ENCODE measurements around the gene LRCH1. TPM values are rescaled to one million over a fixed set of nuclear protein-coding genes. Genes with fewer than 3 reads are reported as not detected.

The LRCH1 gene
- total RNA-seq, 4 donors from 2014 or later, result 5.0 to 20.4 (median 7.4) TPM

- Histone ChIP-seq H3K9me3 (no peaks in the 10 kb centered on the region), H3K27ac (peak overlapping the region in 1 of 4 donors; percentile 6), H3K36me3 (no peaks in the 10 kb centered on the region), H3K27me3 (no peaks in the 10 kb centered on the region), H3K4me1 (peaks cover 4 to 56% (median 23%) of the 10 kb centered on the region in 3 donors), H3K4me3 (no peak overlapping the region)
- intact Hi-C loops (cut with DNase I), result no loop called here
- WGBS, 2 donors, result 83 to 88% methylated on average over 4 of the region's 4 CpGs
- no peak for DNase-seq
- TF ChIP-seq, protein P1, sequence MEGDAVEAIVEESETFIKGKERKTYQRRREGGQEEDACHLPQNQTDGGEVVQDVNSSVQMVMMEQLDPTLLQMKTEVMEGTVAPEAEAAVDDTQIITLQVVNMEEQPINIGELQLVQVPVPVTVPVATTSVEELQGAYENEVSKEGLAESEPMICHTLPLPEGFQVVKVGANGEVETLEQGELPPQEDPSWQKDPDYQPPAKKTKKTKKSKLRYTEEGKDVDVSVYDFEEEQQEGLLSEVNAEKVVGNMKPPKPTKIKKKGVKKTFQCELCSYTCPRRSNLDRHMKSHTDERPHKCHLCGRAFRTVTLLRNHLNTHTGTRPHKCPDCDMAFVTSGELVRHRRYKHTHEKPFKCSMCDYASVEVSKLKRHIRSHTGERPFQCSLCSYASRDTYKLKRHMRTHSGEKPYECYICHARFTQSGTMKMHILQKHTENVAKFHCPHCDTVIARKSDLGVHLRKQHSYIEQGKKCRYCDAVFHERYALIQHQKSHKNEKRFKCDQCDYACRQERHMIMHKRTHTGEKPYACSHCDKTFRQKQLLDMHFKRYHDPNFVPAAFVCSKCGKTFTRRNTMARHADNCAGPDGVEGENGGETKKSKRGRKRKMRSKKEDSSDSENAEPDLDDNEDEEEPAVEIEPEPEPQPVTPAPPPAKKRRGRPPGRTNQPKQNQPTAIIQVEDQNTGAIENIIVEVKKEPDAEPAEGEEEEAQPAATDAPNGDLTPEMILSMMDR (IDR thresholded peaks at IDR 0.05), result no peak
- TF ChIP-seq POLR2A (IDR thresholded peaks at IDR 0.05), result no peak
Observed at GRCh38 chr13:46624821-46625220, 71.9 kb downstream of the LRCH1 start.

DNA sequence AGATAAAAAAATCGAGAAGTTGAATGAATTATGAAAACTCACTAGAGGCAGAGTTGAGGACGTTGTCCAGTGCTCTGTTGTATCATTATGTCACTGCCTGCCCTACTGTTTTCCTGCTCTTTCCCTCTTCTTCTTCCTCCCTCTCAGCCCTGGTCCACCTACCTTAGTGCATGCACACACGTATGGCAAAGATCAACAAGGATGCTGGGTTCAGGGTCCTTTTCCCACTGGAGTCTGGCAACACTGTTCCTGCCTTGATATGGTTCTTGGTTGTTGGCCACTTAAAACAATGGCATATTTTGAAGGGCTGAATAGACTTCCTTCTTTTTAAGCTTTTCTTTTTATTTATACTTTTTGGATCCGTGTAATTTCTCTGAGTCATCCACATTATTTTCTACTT is 74.5 kb downstream of the LRCH1 start:
- 64 to 70% methylated on average over 4 of the region's 4 CpGs for WGBS, 2 donors
- H3K4me3 ChIP-seq, result no peak overlapping the region
- no peaks in the 10 kb centered on the region for H3K27me3 ChIP-seq
- no peaks in the 10 kb centered on the region for H3K9me3 ChIP-seq
- intact Hi-C loops (cut with DNase I), result no loop called here
- no peak for DNase-seq
- H3K27ac ChIP-seq, result no peak overlapping the region
- no peaks in the 10 kb centered on the region for H3K36me3 ChIP-seq
- peaks cover 6 to 53% (median 21%) of the 10 kb centered on the region in 3 donors for H3K4me1 ChIP-seq
- TF ChIP-seq POLR2A (IDR thresholded peaks at IDR 0.05), result no peak
- TF ChIP-seq, protein P1 (IDR thresholded peaks at IDR 0.05), result no peak

- Histone ChIP-seq H3K9me3 (no peaks in the 10 kb centered on the region), H3K36me3 (no peaks in the 10 kb centered on the region), H3K27me3 (no peaks in the 10 kb centered on the region), H3K27ac (no peak overlapping the region), H3K4me3 (no peak overlapping the region), H3K4me1 (peaks cover 6 to 51% (median 14%) of the 10 kb centered on the region in 3 donors)
- no peak for TF ChIP-seq POLR2A (IDR thresholded peaks at IDR 0.05)
- TF ChIP-seq, protein P1 (IDR thresholded peaks at IDR 0.05), result no peak
- DNase-seq, result no peak
- intact Hi-C loops (cut with DNase I), result no loop called here
- 95 to 100% methylated on average over 5 to 6 of the region's 7 CpGs for WGBS, 2 donors
Observed at GRCh38 chr13:46628622-46629365, 75.8 kb downstream of the LRCH1 start.

DNA sequence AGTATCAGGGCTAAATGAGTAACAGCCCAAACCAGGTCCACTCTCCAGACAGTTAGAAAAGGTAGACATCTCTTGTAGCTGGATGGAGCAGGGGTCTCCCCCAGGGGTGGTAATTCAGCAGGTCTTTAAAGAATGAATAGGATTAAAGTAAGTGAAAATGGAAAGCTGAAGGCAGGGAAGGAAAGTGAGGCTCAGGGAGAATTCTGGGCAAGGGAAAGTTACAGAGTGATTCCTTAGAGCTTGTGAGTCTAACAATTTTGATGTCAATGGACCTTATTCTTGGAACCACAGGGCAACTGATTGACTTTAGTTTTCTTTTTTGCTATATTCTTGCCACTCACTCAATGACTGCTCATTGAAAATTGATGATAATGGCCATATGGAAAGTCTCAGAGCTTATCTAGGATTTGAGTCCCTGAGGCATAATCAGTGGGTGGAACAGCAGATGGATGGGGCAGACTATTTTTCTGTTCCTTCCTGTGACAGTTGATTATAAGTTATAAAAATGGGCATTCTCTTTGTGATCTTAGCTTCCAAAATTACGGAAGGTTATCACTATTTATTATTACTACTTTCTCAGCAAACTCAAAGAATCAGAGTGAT is 76.9 kb downstream of the LRCH1 start:
- no peak for TF ChIP-seq POLR2A (IDR thresholded peaks at IDR 0.05)
- TF ChIP-seq, protein P1 (IDR thresholded peaks at IDR 0.05), result no peak
- no peaks in the 10 kb centered on the region for H3K27me3 ChIP-seq
- H3K4me3 ChIP-seq, result no peak overlapping the region
- DNase-seq, result no peak
- no peaks in the 10 kb centered on the region for H3K9me3 ChIP-seq
- H3K4me1 ChIP-seq, result peaks cover 6 to 39% (median 14%) of the 10 kb centered on the region in 3 donors
- H3K27ac ChIP-seq, result no peak overlapping the region
- intact Hi-C loops (cut with DNase I), result no loop called here
- H3K36me3 ChIP-seq, result no peaks in the 10 kb centered on the region
- 52 to 67% methylated on average over 1 of the region's 1 CpG for WGBS, 2 donors

DNA sequence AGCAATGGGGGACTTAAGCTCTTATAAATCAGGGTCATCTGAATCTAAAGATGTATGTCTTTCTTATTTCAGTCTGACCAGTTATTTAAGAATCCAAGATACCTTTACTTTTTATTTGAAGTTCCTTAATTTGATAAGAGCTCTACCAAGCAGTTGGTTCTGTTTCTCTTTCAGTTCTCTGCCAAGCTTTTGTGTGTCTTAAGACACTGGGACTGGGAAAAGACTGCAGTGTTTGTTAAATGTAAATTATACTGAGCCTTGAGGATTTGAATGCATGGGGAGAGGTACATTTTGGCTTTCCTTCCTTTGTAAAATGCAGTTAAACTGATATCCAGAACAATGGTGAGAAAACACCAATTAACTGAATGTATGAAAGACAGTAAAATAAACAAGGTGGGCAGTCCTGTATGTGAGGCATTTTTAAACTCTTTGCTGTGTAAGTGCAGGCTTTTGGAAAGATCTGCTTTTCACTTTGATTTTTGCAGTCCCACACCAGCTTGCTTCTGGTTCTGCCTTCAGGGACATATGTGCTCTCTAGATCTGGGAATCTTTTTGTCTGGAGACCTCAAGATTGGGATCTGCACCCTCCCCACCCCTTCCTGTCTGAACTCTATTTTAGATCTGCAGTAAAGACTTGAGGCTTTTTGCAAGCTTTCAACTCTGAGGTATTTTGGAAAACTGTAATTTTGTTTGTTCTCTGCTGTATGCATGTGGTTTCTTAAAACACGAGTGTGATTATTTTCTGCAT is 77.6 kb downstream of the LRCH1 start:
- 22 to 58% methylated on average over 1 of the region's 1 CpG for WGBS, 2 donors
- TF ChIP-seq, protein P1 (IDR thresholded peaks at IDR 0.05), result no peak
- no peak for TF ChIP-seq POLR2A (IDR thresholded peaks at IDR 0.05)
- no peak for DNase-seq
- Histone ChIP-seq H3K4me3 (no peak overlapping the region), H3K4me1 (peaks cover 6 to 37% (median 14%) of the 10 kb centered on the region in 3 donors), H3K27me3 (no peaks in the 10 kb centered on the region), H3K27ac (no peak overlapping the region), H3K9me3 (no peaks in the 10 kb centered on the region), H3K36me3 (no peaks in the 10 kb centered on the region)
- intact Hi-C loops (cut with DNase I), result no loop called here
